BLaER1 treated with 17β-estradiol and CSF1 and Interleukin-3, amounts not matched to agents 10 nM and 100 nM (cell line): ENCODE measurements around the gene PSMC3.
A peak's percentile ranks its signal among the peaks of the same experiment; 100 is the strongest.

ENCODE experiments used
- H3K27ac ChIP-seq, 11 experiments: shearing (Covaris generic); formaldehyde crosslinking; 2 replicates each; pipeline ENCODE4 v1.8.1; 2022
- H3K27me3 ChIP-seq, 11 experiments: shearing (Covaris generic); formaldehyde crosslinking; 2 replicates each; pipeline ENCODE4 v1.8.1; 2022
- H3K36me3 ChIP-seq, 11 experiments: shearing (Covaris generic); formaldehyde crosslinking; 2 replicates each; pipeline ENCODE4 v1.8.1; 2022
- H3K4me1 ChIP-seq, 10 experiments: shearing (Covaris generic); formaldehyde crosslinking; 2 replicates each; pipeline ENCODE4 v1.8.1; 2022
- H3K4me2 ChIP-seq, 11 experiments: shearing (Covaris generic); formaldehyde crosslinking; 2 replicates each; pipeline ENCODE4 v1.8.1; 2022
- H3K4me3 ChIP-seq, 10 experiments: shearing (Covaris generic); formaldehyde crosslinking; 2 replicates each; pipeline ENCODE4 v1.8.1; 2022
- H3K9ac ChIP-seq, 11 experiments: shearing (Covaris generic); formaldehyde crosslinking; 2 replicates each; pipeline ENCODE4 v1.8.1; 2022
- H3K9me3 ChIP-seq, 11 experiments: shearing (Covaris generic); formaldehyde crosslinking; replicated peaks in 1 of 11; 2 replicates each; pipeline ENCODE4 v1.8.1; 2022
- H4K20me1 ChIP-seq, 11 experiments: shearing (Covaris generic); formaldehyde crosslinking; 2 replicates each; pipeline ENCODE4 v1.8.1; 2022
- Cebpa-rat ChIP-seq, 11 experiments: shearing (Covaris generic); IDR thresholded peaks; 2 replicates each; pipeline ENCODE4 v1.8.1; 2022

PSMC3 gene

DNA sequence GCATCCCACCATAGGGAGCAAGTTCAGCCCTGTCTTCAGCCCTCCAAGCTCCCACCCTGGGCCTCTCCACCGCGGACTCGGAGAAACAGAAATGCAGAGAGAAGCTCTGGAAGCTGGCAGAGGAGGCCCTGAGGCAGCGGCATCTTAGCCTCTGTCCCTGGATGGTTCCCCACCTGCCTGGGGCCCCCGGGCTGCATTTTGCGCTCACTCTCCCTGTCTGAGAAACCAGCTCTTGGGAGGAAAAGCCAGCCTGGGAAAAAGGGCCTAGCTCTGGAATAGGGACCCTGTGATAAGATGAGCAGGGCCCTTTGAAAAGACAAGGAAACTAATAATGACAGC, 35.8 kb downstream of the PSMC3 start:
- no peak for TF ChIP-seq Cebpa-rat (IDR thresholded peaks at IDR 0.05)
- peak overlapping the region; percentile 45 to 100 (median 99); a peak in 16 of 22 replicates for H3K9ac ChIP-seq
- H3K4me3 ChIP-seq, result no peak overlapping the region
- H4K20me1 ChIP-seq, result no peaks in the 10 kb centered on the region
- H3K36me3 ChIP-seq, result peaks cover 0 to 16% (median 0%) of the 10 kb centered on the region in 11 experiments; a peak in 5 of 22 replicates
- H3K9me3 ChIP-seq, result no peaks in the 10 kb centered on the region
- peak overlapping the region in 9 of 11 experiments; percentile 56 to 98 (median 95); a peak in 15 of 22 replicates for H3K4me2 ChIP-seq
- H3K4me1 ChIP-seq, result peaks cover 55 to 97% (median 83%) of the 10 kb centered on the region in 10 experiments
- H3K27me3 ChIP-seq, result no peaks in the 10 kb centered on the region
- peak overlapping the region; percentile 98 to 100 (median 100) for H3K27ac ChIP-seq

DNA sequence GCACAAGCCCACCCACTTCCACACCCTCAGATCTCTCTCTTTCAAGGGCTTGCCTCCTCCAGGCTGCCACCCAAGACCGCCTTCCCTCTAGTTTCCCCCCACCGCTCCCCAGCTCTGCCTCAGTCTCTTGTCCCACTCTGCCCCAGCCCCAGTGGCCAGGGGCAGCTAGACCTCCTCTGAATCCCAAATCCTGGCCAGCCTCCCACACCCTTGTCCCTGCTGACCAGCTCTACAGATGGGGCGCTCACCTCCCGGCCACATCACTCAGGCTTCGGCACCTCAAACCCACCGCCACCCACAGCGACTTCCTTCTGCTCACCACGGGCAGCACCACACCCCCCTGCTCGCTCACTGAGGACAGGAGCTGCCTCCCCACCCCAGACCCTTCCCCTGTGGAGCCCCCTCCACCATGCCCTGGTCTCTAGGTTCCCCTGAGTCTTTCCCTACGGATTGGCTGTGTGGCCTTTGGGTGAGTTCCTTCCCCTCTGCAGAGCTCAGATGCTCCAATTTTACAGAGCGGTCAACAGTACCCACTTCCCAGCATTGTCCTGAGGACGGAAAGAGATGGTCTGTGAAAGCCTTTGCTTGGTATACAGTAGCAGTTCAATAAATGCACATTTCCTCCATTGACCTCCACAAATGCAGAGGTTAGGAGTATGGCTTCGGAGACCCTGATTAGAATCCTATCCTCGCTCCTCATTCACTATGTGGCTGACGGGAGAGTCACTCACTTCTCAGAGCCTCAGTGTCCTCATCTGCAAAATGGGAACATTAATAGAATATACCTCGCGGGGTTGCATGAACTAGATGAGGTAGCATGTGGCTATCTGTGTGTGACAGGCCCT, 36.4 kb downstream of the PSMC3 start:
- TF ChIP-seq Cebpa-rat (IDR thresholded peaks at IDR 0.05), result no peak
- Histone ChIP-seq H3K9ac (peak overlapping the region; percentile 45 to 100 (median 99); a peak in 20 of 22 replicates), H3K27ac (peak overlapping the region; percentile 98 to 100 (median 100)), H3K4me2 (peak overlapping the region; percentile 23 to 97 (median 90); a peak in 20 of 22 replicates), H3K36me3 (peaks cover 0 to 16% (median 0%) of the 10 kb centered on the region in 11 experiments; a peak in 5 of 22 replicates), H3K9me3 (no peaks in the 10 kb centered on the region), H3K4me3 (peak overlapping the region in 1 of 10 experiments; percentile 22; a peak in 4 of 20 replicates), H3K27me3 (no peaks in the 10 kb centered on the region), H4K20me1 (no peaks in the 10 kb centered on the region), H3K4me1 (peaks cover 49 to 94% (median 77%) of the 10 kb centered on the region in 10 experiments)

DNA sequence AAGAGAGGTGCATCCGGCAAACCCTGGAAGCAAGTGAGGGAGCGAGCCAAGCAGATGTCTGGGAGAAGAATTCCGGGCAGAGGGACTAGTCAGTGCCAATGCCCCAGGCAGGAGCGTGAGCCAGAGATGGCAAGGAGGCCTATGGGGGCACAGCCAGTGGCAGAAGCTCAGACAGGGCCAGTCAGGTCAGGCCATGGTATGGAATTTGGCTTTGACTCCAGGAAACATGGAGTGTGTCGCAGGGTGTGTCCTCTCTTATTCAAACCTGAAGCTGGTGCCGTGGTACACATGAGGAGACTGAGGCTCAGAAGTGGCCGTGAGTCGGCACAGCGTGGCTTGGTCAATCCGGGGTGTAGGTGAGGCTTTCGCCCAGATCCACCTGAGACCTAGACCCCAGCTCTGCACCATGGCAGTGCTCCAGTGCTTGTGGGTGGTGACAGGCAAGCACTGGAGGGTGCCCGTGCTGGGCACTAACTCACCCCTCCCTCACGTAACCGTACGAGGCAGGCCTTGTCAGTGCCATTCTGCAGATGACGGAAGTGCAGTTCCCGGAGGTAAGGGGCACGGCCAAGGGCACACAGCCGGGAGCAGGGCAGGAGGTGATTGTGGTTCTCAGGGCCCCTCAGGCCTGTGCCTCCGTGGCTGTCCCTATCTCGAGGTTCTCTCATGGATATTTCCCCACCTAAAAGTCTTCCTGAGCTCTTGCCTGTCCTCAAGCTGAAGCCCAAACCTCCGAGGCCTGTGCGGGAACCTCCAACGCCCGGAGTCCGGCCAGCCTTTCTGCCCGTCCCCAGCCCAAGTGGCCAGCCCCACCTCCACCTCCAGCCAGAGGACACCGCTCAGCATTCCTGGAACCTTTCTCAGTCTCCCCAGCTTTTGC, 37.3 kb downstream of the PSMC3 start:
- H3K4me1 ChIP-seq, result peaks cover 40 to 95% (median 71%) of the 10 kb centered on the region in 10 experiments
- no peaks in the 10 kb centered on the region for H3K9me3 ChIP-seq
- H3K27ac ChIP-seq, result peak overlapping the region; percentile 98 to 100 (median 100)
- H3K27me3 ChIP-seq, result no peaks in the 10 kb centered on the region
- H3K4me2 ChIP-seq, result peak overlapping the region; percentile 23 to 97 (median 90); a peak in 19 of 22 replicates
- peak overlapping the region; percentile 45 to 100 (median 97); a peak in 19 of 22 replicates for H3K9ac ChIP-seq
- peak overlapping the region in 2 of 10 experiments; percentile 21 to 22; a peak in 4 of 20 replicates for H3K4me3 ChIP-seq
- TF ChIP-seq Cebpa-rat (IDR thresholded peaks at IDR 0.05), result no peak
- H4K20me1 ChIP-seq, result no peaks in the 10 kb centered on the region
- H3K36me3 ChIP-seq, result peaks cover 0 to 16% (median 0%) of the 10 kb centered on the region in 11 experiments; a peak in 5 of 22 replicates

DNA sequence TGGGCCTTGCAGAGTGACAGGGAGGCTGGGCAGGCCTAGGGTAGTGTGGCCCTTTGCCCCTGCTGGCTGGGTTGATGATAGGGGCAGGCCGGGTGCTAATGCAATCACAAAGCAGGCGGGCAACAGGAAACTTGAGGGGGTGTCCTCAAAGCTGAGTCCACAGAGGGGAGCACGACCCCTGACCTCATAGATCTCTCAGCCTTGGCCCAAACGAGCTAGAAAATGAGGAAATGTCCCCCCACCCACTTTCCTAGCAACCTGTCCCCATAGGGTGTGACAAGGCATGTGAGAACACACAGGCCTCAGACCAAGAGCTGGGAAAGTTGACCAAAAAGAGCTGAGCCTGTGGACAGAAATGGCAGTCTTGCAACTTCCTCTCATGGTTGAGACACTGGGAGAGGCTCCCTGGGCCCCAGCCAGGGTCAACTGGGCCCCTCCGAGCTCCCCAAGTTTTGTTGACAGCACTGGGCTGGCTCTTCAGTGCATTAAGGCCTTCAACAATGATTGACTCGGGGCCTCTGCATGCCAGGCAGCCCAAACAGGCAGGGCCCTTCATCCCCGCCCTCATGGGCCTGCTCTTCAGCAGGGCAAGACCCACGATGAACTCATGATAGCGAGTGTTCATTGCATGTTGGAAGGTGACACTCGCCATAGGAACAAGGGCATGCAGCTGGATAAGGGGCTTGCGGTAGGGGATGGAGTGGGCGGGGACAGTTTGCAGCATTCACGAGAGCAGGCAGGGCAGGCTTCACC, 38.1 kb downstream of the PSMC3 start:
- Histone ChIP-seq H3K9me3 (no peaks in the 10 kb centered on the region), H3K27ac (peak overlapping the region; percentile 98 to 100 (median 100); a peak in 21 of 22 replicates), H3K27me3 (no peaks in the 10 kb centered on the region), H3K4me2 (peak overlapping the region in 10 of 11 experiments; percentile 7 to 97 (median 92); a peak in 20 of 22 replicates), H3K4me1 (peaks cover 39 to 96% (median 71%) of the 10 kb centered on the region in 10 experiments), H4K20me1 (no peaks in the 10 kb centered on the region), H3K9ac (peak overlapping the region; percentile 17 to 100 (median 59); a peak in 16 of 22 replicates), H3K36me3 (peaks cover 0 to 22% (median 0%) of the 10 kb centered on the region in 11 experiments; a peak in 7 of 22 replicates), H3K4me3 (peak overlapping the region in 1 of 10 experiments; percentile 21; a peak in 1 of 20 replicates)
- 0 out of 22 replicates have a peak, but pooled peaks of 1 of the 11 experiments have one; percentile 34 for TF ChIP-seq Cebpa-rat (IDR thresholded peaks at IDR 0.05)

DNA sequence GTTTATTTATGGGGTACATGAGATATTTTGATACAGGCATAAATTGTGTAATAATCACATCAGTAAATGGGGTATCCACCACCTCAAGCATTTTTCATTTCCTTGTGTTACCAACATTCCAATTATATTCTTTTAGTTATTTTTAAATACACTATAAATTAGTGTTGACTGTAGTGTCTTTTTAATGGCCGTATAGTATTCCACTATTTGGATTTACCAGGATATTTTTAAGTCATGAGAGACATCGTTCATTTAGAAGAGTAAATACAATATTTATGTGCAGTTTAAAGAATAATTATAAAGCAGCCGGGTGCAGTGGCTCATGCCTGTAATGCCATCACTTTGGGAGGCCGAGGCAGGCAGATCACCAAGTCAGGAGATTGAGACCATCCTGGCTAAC, 41.7 kb downstream of the PSMC3 start:
- Histone ChIP-seq H3K27me3 (no peaks in the 10 kb centered on the region), H3K4me1 (peaks cover 23 to 95% (median 52%) of the 10 kb centered on the region in 10 experiments), H3K36me3 (peaks cover 0 to 41% (median 12%) of the 10 kb centered on the region in 11 experiments; a peak in 12 of 22 replicates), H3K4me2 (peak overlapping the region in 1 of 11 experiments; percentile 25; a peak in 1 of 22 replicates), H3K4me3 (no peak overlapping the region), H4K20me1 (no peaks in the 10 kb centered on the region), H3K27ac (0 out of 22 replicates have a peak overlapping the region, but pooled peaks of 1 of the 11 experiments have one; percentile 8), H3K9me3 (no peaks in the 10 kb centered on the region), H3K9ac (no peak overlapping the region)
- no peak for TF ChIP-seq Cebpa-rat (IDR thresholded peaks at IDR 0.05)

DNA sequence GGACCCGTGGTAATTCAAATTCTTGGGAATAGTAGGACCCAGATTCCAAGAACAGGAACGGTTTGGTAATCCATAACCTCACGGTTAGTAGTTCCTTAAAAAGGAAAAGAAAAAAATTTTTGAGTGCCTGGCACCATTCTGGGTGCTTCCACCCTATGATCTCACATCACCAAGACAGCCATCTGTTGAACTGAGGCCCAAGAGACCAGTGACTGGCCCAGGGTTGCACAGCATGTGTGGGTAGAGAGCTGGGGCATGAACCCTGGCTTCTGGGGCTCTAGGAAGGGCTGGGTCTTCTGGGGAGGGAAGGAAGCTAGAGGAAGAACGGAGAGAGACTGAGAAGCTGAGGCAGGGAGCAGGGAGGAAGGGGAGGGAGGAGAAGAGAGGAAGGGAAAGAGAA, 43.2 kb downstream of the PSMC3 start:
- peak overlapping the region; percentile 61 to 89 (median 78) for H3K4me2 ChIP-seq
- H3K27ac ChIP-seq, result peak overlapping the region; percentile 58 to 76 (median 64)
- H4K20me1 ChIP-seq, result no peaks in the 10 kb centered on the region
- H3K4me3 ChIP-seq, result peak overlapping the region in 2 of 10 experiments; percentile 10 to 28; a peak in 2 of 20 replicates
- peaks cover 0 to 29% (median 12%) of the 10 kb centered on the region in 11 experiments; a peak in 12 of 22 replicates for H3K36me3 ChIP-seq
- peaks cover 28 to 91% (median 48%) of the 10 kb centered on the region in 10 experiments for H3K4me1 ChIP-seq
- H3K9ac ChIP-seq, result peak overlapping the region; percentile 22 to 73 (median 57); a peak in 20 of 22 replicates
- no peaks in the 10 kb centered on the region for H3K9me3 ChIP-seq
- no peak for TF ChIP-seq Cebpa-rat (IDR thresholded peaks at IDR 0.05)
- no peaks in the 10 kb centered on the region for H3K27me3 ChIP-seq

DNA sequence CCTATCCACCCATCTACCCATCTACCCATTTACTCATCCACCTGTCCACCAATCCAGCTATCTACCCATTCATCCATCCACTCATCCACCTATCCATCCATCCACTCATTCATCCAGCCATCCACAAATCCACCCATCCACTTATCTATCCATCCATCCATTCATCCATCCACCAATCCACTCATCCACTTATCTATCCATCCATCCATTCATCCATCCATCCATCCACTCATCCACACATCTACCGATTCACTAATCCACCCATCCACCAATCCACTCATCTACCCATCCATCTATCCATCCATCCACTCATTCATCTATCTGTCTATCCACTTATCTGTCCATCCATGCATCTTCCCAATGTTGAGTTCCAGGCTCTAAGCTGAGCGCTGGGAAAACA, 46.2 kb downstream of the PSMC3 start:
- H4K20me1 ChIP-seq, result peaks cover 13 to 20% (median 14%) of the 10 kb centered on the region in 11 experiments; a peak in 19 of 22 replicates
- H3K4me1 ChIP-seq, result peaks cover 47 to 70% (median 50%) of the 10 kb centered on the region in 10 experiments
- H3K27ac ChIP-seq, result peak overlapping the region in 8 of 11 experiments; percentile 11 to 48 (median 34); a peak in 9 of 22 replicates
- no peak overlapping the region for H3K4me3 ChIP-seq
- H3K4me2 ChIP-seq, result peak overlapping the region in 3 of 11 experiments; percentile 39 to 98 (median 58); a peak in 3 of 22 replicates
- H3K9ac ChIP-seq, result no peak overlapping the region
- peaks cover 7 to 56% (median 31%) of the 10 kb centered on the region in 11 experiments for H3K36me3 ChIP-seq
- no peaks in the 10 kb centered on the region for H3K27me3 ChIP-seq
- H3K9me3 ChIP-seq, result no peaks in the 10 kb centered on the region
- TF ChIP-seq Cebpa-rat (IDR thresholded peaks at IDR 0.05), result no peak
